NCI-H2081 treated with DMSO at 0.1 percent for 48 hours (cell line): ENCODE measurements around the gene SLC8A3.

Experiments
- DNase-seq: peaks from one replicate; lab custom pipeline; 2025; lab: John Stamatoyannopoulos, UW

SLC8A3 gene

GRCh38 chr14:70027785-70028428 lies 160.8 kb downstream of the SLC8A3 start:
- DNase-seq = no peak

- DNase-seq = no peak
Measured at GRCh38 chr14:70023871-70024270, 164.9 kb downstream of the SLC8A3 start.

DNA sequence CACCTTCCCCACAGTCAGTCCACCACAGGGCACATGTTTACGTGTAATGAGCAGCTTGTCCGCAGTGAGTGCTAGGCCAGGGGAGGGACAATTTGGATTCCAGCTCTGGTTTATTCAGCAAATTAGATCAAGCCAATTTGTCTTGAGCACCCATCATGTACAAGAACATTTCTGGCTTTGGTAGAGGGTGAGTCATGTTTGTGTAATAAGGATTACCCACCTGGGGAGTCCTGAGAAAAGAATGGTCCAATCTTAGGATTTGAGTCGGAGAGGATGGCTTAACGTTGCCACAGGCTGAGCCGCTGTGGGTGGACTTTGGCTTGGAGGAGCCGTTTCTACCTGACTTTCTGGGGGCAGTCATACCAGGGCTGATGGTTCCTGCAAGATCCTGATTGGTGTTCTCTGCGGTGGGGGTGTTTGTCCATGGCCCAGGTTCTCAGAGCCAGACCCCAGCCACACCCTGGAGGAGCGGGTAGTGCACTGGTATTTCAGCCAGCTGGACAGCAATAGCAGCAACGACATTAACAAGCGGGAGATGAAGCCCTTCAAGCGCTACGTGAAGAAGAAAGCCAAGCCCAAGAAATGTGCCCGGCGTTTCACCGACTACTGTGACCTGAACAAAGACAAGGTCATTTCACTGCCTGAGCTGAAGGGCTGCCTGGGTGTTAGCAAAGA lies 165.8 kb downstream of the SLC8A3 start:
- no peak for DNase-seq

DNA sequence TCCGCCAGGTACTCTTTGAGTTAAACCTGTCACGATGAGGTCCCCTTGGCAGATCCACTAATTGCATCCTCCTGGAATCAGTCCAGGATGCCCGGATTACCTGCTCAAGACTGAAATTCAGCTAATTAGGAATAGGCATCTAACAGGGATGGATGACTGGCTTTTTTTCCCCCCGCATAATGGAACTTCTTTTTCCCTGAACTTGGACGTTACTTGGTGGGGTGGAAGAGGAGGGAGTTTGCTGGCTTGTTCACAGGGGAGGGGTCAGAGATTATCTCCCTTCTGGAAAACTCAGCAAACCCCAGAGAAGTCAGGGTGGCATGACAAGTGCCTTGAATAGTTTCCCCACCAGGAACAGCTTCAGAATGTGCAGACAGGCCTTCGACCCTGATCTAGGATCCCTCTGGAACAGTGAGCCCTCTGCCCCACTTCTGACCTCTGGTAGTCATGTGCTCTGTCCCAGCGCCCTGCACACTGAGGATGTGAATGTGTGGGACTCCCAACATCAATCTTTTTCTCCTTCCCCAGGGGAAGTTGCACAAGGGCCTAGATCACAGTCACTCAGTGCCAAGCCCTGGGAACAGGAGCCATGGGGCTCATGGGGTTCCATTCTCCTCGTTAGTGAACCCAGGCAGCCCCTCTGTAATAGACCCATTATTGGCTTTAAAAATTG lies 167.1 kb downstream of the SLC8A3 start:
- DNase-seq = no peak

DNA sequence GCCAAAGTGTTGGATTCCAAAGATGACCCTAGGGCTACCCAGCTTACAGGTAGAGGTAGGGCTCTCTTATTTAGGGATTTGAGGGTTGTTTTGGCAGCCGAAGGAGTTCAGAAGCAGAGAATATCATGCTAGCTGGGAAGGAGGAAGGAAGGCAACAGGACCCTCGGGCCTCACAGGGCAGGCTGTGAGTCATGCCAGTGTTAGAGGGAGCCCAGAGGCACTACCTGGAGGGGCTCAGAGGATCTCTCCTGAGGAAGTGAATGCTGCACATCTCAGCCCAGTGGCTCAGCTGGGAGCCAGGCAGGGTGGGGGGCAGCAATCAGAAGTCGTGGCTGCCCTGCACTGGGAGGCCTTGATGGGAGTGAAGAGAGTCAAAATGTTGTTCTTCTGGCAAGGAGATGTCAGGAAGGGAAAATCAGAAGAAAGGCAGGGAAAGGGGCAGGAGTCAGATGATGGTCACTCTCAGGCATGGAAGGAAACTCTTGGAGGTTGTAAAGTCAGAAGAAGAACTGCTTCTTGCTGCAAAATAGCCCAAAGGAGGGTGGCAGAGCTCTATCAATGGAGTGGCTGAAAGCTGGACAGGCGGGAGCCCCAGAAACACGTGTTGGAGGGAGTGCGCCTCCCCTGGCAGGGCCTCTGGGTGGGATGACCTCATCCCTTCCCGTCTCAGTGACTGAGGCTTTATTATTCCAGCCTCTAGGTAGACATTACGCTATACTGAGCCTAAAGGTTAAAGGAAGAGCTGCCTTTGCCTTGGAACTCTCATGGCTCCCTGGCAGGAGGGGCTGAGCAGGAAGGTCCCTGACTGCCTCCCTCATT lies 168.2 kb downstream of the SLC8A3 start:
- DNase-seq = no peak

DNA sequence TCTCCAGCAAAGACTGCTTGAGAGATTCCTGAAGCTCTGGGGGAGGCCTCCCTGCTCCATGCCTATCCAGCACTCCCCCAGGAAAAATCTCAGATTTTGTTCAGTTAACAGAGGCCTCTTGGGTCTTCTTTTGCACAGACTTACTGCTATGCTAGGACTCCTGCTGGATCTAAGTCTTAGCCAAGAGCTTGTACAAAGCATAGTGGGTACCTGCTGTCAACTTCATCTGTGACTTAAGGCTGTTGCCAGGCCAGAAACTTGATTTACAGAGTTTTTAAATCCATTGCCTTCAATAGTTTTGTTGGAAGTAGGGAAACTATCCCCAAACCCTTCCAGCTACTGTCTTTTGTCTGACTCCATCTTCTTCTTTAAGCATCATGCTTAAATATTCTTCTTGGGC lies 169.1 kb downstream of the SLC8A3 start:
- DNase-seq = no peak

DNA sequence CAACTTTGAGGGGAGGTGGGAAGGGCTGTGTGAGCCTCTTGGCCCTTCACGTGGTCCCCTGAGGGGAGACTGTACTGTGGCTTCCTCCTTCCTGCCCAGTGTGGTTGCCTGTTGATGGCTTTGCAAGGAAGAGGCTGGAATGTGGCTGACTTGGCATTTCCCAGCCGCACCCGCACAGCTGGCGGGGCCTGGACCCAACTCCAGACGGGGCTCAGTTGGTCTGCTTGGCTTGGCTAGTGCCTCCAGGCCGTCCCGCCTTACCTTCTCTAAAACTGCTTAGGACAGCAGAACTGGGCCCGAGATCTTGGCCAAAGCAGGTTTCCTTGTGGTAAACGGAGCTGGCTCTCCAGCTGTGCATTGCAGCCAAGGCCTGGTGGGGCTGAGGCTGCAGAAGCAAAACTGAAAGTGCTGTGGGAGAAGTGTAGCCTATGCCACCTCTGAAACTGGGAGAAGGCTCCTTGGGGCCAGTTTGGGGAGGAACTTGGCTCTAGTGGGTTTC lies 170.0 kb downstream of the SLC8A3 start:
- no peak for DNase-seq

DNA sequence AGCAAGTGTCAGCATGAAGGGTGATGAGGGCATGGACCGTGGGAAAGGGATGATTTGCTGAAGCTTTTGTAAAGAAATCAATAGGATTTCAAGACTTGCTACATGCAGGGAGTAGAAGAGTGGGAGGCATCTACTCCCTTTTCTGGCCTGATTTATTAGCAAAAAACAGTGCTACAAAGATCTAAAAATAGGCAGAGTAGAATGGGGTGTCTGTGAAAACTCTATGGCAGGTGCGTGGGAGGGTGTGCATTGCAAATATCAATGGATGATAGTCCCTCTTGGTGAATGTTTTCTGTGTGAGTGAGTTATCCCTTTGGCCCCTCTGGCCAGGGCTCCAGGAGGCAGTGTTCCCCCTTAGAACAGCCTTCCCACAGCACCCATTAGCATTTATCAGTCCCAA lies 170.5 kb downstream of the SLC8A3 start:
- no peak for DNase-seq

DNA sequence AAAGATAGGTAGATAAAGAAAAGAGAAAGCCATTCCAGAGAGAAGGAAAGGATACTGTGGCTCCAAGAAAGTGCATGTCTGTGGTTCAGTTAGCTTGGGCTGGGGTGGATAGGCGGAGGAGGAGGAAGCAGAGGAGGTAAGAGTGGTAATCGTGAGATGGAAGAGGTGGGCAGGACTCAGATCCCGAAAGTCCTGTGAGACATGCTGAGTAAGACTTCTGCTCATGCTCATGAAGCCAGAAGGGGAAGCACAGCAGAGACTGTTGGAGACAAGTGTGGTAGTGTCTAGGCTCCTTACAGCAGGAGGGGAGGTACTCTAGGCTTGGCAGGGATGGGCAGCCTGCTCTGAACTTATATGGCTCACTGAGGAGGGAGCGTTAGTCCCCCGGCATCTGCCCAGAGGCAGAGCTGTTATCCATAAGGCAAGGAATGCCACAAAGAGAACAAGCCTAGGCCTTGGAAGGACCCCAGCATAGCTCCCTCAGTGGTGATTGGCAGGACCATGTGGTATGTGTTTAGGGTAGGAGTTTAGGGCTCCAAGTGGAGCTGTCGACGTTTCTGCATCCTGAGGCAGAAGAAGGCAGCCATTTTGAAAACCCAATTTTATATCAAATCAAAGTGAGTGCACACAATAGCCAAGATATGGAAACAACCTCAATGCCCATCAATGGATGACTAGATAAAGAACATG lies 174.2 kb downstream of the SLC8A3 start:
- DNase-seq = no peak

GRCh38 chr14:70013271-70013873 lies 175.4 kb downstream of the SLC8A3 start:
- no peak for DNase-seq

- no peak for DNase-seq
Measured at GRCh38 chr14:70011708-70012107, 177.0 kb downstream of the SLC8A3 start.

DNA sequence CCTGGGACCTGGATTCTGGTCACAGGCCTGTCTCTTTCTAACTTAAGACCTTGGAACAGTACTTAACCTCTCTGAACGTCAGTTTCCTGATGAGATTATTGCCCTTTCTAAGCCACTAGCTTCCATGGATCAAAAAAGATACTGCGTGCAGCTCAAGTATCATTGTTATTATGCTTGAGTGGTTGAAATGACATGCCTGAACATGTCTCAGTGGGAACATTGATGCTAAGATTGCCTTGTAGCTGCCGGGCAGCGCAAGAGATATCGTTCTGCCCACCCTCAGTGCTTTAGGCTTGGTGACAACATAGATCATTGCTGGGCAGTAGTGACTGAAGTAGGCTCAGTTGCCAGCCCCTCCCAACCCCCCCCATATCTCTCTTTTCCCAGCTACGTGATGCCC lies 177.7 kb downstream of the SLC8A3 start:
- no peak for DNase-seq

GRCh38 chr14:70009961-70010360 lies 178.8 kb downstream of the SLC8A3 start:
- no peak for DNase-seq

DNA sequence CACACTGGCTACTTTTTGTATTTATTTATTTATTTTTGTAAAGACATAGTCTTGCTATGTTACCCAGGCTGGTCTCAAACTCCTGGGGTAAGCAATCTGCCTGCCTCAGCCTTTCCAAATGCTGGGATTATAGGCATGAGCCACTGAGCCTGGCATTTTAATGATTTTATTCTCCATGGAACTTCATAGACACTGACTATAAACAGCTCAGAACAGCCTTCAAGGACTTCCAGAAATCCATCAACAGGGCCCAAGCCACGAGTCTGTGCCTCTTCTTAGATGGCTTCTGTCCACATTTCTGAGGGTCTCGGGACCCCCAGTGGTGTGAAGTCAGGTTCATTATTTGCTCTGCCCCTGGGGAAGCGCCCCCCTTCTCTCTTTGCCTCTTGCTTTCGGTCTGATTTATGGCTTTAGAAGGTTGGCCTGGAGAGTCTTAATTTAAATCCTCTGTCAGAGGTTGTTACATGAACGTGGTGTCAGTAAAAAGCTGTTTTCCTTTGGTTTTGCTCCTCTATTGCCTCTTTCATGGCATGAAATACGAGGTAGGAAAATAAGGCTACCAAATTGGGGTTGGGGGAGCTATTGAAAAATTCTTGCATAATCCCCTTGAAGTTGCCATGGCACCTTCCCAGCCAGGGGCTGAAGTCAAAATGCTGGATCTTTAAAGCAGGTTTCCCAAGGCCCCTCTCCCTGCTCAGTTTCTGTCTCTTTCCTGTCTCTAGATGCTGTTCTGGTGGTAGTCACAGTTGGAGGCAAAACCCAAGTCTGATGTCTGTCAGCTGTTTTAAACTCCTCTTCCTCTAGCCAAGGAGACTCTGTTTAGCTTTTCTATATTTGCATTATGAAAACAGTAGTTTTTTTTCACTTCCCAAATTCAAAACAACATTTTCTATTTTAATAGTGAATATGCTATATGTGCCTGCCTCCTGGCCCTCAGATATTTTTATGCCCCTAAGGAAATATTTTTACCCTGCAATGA lies 180.2 kb downstream of the SLC8A3 start:
- DNase-seq = no peak

DNA sequence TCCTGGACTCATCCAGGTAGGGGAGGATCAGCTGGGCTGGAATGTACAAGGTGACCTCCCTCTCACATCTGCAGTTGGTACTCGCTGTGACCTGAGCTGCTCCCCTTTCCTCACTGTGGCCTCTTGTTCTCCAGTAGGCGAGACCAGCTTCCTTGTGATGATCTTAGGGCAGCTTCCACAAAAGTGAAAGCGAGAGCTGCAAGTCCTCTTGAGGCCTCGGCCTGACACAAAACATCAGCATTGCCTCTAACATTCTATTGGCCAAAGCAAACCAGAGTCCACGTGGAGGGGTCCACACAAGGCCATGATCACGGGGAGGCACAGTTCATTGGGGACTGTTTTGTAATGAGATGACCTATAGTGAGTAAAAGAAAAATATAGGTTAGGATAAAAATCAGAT lies 182.1 kb downstream of the SLC8A3 start:
- DNase-seq = no peak

GRCh38 chr14:70005281-70005805 lies 183.4 kb downstream of the SLC8A3 start:
- DNase-seq = no peak

DNA sequence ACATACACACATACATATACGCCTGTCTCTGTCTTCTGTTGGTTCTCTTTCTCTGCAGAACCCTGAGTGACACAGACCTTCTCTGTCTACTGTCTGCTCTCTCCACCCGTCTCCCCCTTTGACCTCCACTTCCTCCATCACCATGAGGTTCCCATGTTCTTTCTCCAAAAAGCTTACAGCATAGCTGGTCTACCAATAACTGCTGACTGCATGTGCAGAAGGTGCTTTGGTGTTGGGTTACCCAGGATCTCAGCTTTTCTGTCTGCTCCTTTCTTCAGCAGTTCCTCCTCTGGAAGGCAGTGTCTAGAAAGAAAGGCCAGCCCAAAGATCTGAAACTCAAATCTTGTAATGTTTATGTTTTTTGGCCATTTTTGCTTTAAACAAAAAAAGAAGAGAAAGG lies 184.0 kb downstream of the SLC8A3 start:
- DNase-seq = no peak

GRCh38 chr14:70002589-70003346 lies 186.0 kb downstream of the SLC8A3 start:
- DNase-seq = peak; percentile 92

DNA sequence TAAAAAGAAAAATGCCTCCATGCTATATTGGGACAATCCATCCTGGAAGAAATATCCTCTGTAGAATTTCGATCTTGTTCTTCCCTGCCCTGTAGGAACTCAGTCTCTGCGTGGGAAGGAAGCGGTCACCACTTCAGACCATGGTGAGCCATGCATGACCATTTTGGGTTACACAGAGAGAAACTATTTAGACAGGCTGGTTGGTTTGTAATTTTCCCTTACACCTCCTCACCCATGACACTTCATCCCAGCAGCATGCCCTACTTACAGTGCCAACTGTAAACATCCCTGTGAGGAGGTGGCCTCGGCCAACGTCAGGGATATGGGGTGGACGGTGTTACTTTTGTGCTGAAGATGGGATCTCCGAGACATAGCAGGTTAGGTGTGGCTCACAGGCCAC lies 188.2 kb downstream of the SLC8A3 start:
- no peak for DNase-seq
